ENCODE results near the gene SYNDIG1L. TPM values are rescaled to one million over a fixed set of nuclear protein-coding genes. Genes with fewer than 3 reads are reported as not detected.

SYNDIG1L gene
- total and polyA plus RNA-seq, 12 donors, result 0.03 to 0.15 (median 0.13) TPM; not detected in 6

GRCh38 chr14:74425525-74426201, 347 bp downstream of the SYNDIG1L start:
- WGBS, 2 donors, result 4 to 5% methylated on average over 34 to 66 of the region's 66 CpGs
- Histone ChIP-seq H3K27me3 (peaks cover 0 to 41% (median 28%) of the 10 kb centered on the region in 7 donors), H3K4me1 (peaks cover 0 to 5% (median 0%) of the 10 kb centered on the region in 9 donors), H3K27ac (no peak overlapping the region), H3K9me3 (peaks cover 0 to 9% (median 0%) of the 10 kb centered on the region in 11 donors), H3K4me3 (no peak overlapping the region), H3K36me3 (no peaks in the 10 kb centered on the region)
- TF ChIP-seq CTCF (IDR thresholded peaks at IDR 0.05), result no peak
- intact Hi-C loops (cut with DNase I), result no loop called here
- DNase-seq (peak; percentile 20 to 50), ATAC-seq (peak in 6 of 8 donors; percentile 35 to 85 (median 70))

GRCh38 chr14:74424606-74425005, 1.4 kb downstream of the SYNDIG1L start:
- no peak for TF ChIP-seq CTCF (IDR thresholded peaks at IDR 0.05)
- 84 to 86% methylated on average over 3 of the region's 3 CpGs for WGBS, 2 donors

GRCh38 chr14:74423246-74423645, 2.8 kb downstream of the SYNDIG1L start:
- Histone ChIP-seq H3K4me1 (peaks cover 0 to 5% (median 0%) of the 10 kb centered on the region in 9 donors), H3K27me3 (peaks cover 0 to 53% (median 37%) of the 10 kb centered on the region in 7 donors), H3K27ac (no peak overlapping the region), H3K36me3 (no peaks in the 10 kb centered on the region), H3K9me3 (peaks cover 0 to 9% (median 0%) of the 10 kb centered on the region in 11 donors), H3K4me3 (no peak overlapping the region)
- TF ChIP-seq CTCF (IDR thresholded peaks at IDR 0.05), result no peak
- ATAC-seq, result no peak
- WGBS, 2 donors, result 82 to 83% methylated on average over 7 of the region's 7 CpGs
- no peak for DNase-seq
- intact Hi-C loops (cut with DNase I), result no loop called here

More at GRCh38 chr14:74424606-74425005, 1.4 kb downstream of the SYNDIG1L start:
- Histone ChIP-seq H3K4me1 (peaks cover 0 to 5% (median 0%) of the 10 kb centered on the region in 9 donors), H3K9me3 (peaks cover 0 to 9% (median 0%) of the 10 kb centered on the region in 11 donors), H3K27me3 (peaks cover 0 to 44% (median 28%) of the 10 kb centered on the region in 7 donors), H3K27ac (no peak overlapping the region), H3K36me3 (no peaks in the 10 kb centered on the region), H3K4me3 (no peak overlapping the region)
- ATAC-seq (no peak), DNase-seq (no peak)
- intact Hi-C loops (cut with DNase I), result no loop called here

- H3K27ac ChIP-seq, result no peak overlapping the region
- no peak overlapping the region for H3K4me3 ChIP-seq
- H3K27me3 ChIP-seq, result peaks cover 0 to 66% (median 45%) of the 10 kb centered on the region in 7 donors
- DNase-seq, result no peak
- H3K4me1 ChIP-seq, result peaks cover 0 to 5% (median 0%) of the 10 kb centered on the region in 9 donors
- 65 to 67% methylated on average over 5 of the region's 5 CpGs for WGBS, 2 donors
- TF ChIP-seq CTCF (IDR thresholded peaks at IDR 0.05), result no peak
- ATAC-seq, result no peak
- intact Hi-C loops (cut with DNase I), result no loop called here
- no peaks in the 10 kb centered on the region for H3K36me3 ChIP-seq
- H3K9me3 ChIP-seq, result peaks cover 0 to 9% (median 0%) of the 10 kb centered on the region in 11 donors
Measured at GRCh38 chr14:74421981-74422380, 4.0 kb downstream of the SYNDIG1L start.
